ENCODE measurements around the gene M6PR.

Gene M6PR

GRCh38 chr12:8969861-8970411 lies 20.5 kb upstream of the M6PR start:
- CTCF ChIA-PET: interaction anchor here (1.6 to 2.3 kb wide), 2 partner anchors 11 to 20 kb away, joined by 3 to 5 read pairs; partner anchors contain the start of gene M6PR
- no peak for DNase-seq (ENCODE audit: extremely low spot score)
- no peak for TF ChIP-seq CTCF (IDR thresholded peaks at IDR 0.05; ENCODE audit: control extremely low read depth, extremely low read depth, low read depth, missing control alignments)
- POLR2A ChIA-PET: no interaction called here

- DNase-seq (ENCODE audit: extremely low spot score): no peak
- POLR2A ChIA-PET: no interaction called here
- CTCF ChIA-PET: interaction anchor here (1.6 to 2.3 kb wide), 2 partner anchors 12 to 19 kb away, joined by 3 to 5 read pairs; partner anchors contain the start of gene M6PR
- TF ChIP-seq CTCF (IDR thresholded peaks at IDR 0.05; ENCODE audit: control extremely low read depth, extremely low read depth, low read depth, missing control alignments): no peak
Observed at GRCh38 chr12:8968761-8969160, 19.3 kb upstream of the M6PR start.

- POLR2A ChIA-PET: no interaction called here
- CTCF ChIA-PET: interaction anchor here (1.3 to 1.5 kb wide), 2 partner anchors 78 to 90 kb away, joined by 4 to 5 read pairs; no protein-coding TSS in a partner anchor
Observed at GRCh38 chr12:8960176-8960575, 10.7 kb upstream of the M6PR start.

GRCh38 chr12:8958066-8958465 lies 8.6 kb upstream of the M6PR start:
- ChIA-PET CTCF (interaction anchor here (1.1 kb wide), 1 partner anchor 93 kb away, joined by 3 read pairs; no protein-coding TSS in a partner anchor), POLR2A (no interaction called here)
- TF ChIP-seq CTCF (IDR thresholded peaks at IDR 0.05; ENCODE audit: control extremely low read depth, extremely low read depth, low read depth, missing control alignments): no peak
- DNase-seq (ENCODE audit: extremely low spot score): no peak

More at GRCh38 chr12:8960176-8960575, 10.7 kb upstream of the M6PR start:
- no peak for TF ChIP-seq CTCF (IDR thresholded peaks at IDR 0.05; ENCODE audit: control extremely low read depth, extremely low read depth, low read depth, missing control alignments)
- DNase-seq (ENCODE audit: extremely low spot score): no peak

- no peak for TF ChIP-seq CTCF (IDR thresholded peaks at IDR 0.05; ENCODE audit: control extremely low read depth, extremely low read depth, low read depth, missing control alignments)
- CTCF ChIA-PET: no interaction called here
- POLR2A ChIA-PET: no interaction called here
- no peak for DNase-seq (ENCODE audit: extremely low spot score)
Observed at GRCh38 chr12:8957561-8957960, 8.1 kb upstream of the M6PR start.

GRCh38 chr12:8956772-8957171 lies 7.3 kb upstream of the M6PR start:
- POLR2A ChIA-PET: no interaction called here
- no peak for TF ChIP-seq CTCF (IDR thresholded peaks at IDR 0.05; ENCODE audit: control extremely low read depth, extremely low read depth, low read depth, missing control alignments)
- no peak for DNase-seq (ENCODE audit: extremely low spot score)
- CTCF ChIA-PET: no interaction called here
